HEK293T (cell line): Measurements from ENCODE around the gene PCDHGA3.
"Not testable (repeated sequence)": the region's sequence is repeated elsewhere in the genome, so short reads cannot be mapped to it uniquely, and the experiment has no call there.

Source experiments
- CTCF ChIA-PET: fragments of 350-600 bp; formaldehyde crosslinking; extraction: SDS; loops from one replicate; lab custom pipeline; 2021; ENCODE audit warnings: antibody characterized with exemption, inconsistent platforms; lab: Yijun Ruan, JAX
- POLR2A ChIA-PET: fragments of 350-600 bp; formaldehyde crosslinking; extraction: SDS; loops from one replicate; lab custom pipeline; 2020; ENCODE audit warnings: antibody characterized with exemption, inconsistent platforms; lab: Yijun Ruan, JAX
- DNase-seq: peaks from one replicate; pipeline ENCODE4 v3.0.0; 2012; ENCODE audit warnings: mixed read lengths; ENCODE audit errors: extremely low spot score
- ARNT ChIP-seq: fragments of 450-650 bp; IDR thresholded peaks from 2 replicates; pipeline ENCODE4 v1.6.1; 2017; ENCODE audit warnings: mild to moderate bottlenecking
- BHLHE40 ChIP-seq: fragments of 450-650 bp; IDR thresholded peaks from 2 replicates; pipeline ENCODE4 v1.6.1; 2016; ENCODE audit warnings: mild to moderate bottlenecking, moderate library complexity, borderline replicate concordance
- CTBP1 ChIP-seq: fragments of 450-650 bp; IDR thresholded peaks from 2 replicates; pipeline ENCODE4 v1.6.1; 2016; ENCODE audit warnings: borderline replicate concordance
- ELF4 ChIP-seq: fragments of 450-650 bp; IDR thresholded peaks from 2 replicates; pipeline ENCODE4 v1.6.1; 2017; ENCODE audit warnings: antibody characterized with exemption
- FOXA1 ChIP-seq: fragments of 450-650 bp; IDR thresholded peaks from 2 replicates; pipeline ENCODE4 v1.6.1; 2016; ENCODE audit warnings: mild to moderate bottlenecking
- FOXK2 ChIP-seq: fragments of 450-650 bp; IDR thresholded peaks from 2 replicates; pipeline ENCODE4 v1.6.1; 2016; ENCODE audit warnings: mild to moderate bottlenecking
- FOXM1 ChIP-seq: fragments of 450-650 bp; IDR thresholded peaks from 2 replicates; pipeline ENCODE4 v1.6.1; 2017; ENCODE audit warnings: mild to moderate bottlenecking, borderline replicate concordance
- HDGF ChIP-seq: fragments of 450-650 bp; IDR thresholded peaks from 2 replicates; pipeline ENCODE4 v1.6.1; 2017; ENCODE audit warnings: antibody characterized with exemption, borderline replicate concordance
- L3MBTL2 ChIP-seq: fragments of 450-650 bp; conservative IDR thresholded peaks from 2 replicates; pipeline ENCODE4 v1.6.1; 2016; ENCODE audit warnings: mild to moderate bottlenecking
- LEF1 ChIP-seq: fragments of 450-650 bp; IDR thresholded peaks from 2 replicates; pipeline ENCODE4 v1.6.1; 2017; ENCODE audit warnings: mild to moderate bottlenecking, borderline replicate concordance
- NFRKB ChIP-seq: fragments of 450-650 bp; IDR thresholded peaks from 2 replicates; pipeline ENCODE4 v1.6.1; 2016; ENCODE audit warnings: mild to moderate bottlenecking, moderate library complexity
- SP1 ChIP-seq: fragments of 450-650 bp; IDR thresholded peaks from 2 replicates; pipeline ENCODE4 v1.6.1; 2017
- SUZ12 ChIP-seq: fragments of 450-650 bp; IDR thresholded peaks from 2 replicates; pipeline ENCODE4 v1.6.1; 2016; ENCODE audit warnings: mild to moderate bottlenecking
- TARDBP ChIP-seq: fragments of 450-650 bp; IDR thresholded peaks from 2 replicates; pipeline ENCODE4 v1.6.1; 2016
- ZNF384 ChIP-seq: fragments of 450-650 bp; IDR thresholded peaks from 2 replicates; pipeline ENCODE4 v1.6.1; 2016
- TF ChIP-seq, protein P1 (sequence below): fragments of 450-650 bp; IDR thresholded peaks from 2 replicates; pipeline ENCODE4 v1.6.1; 2016

The PCDHGA3 gene

DNA sequence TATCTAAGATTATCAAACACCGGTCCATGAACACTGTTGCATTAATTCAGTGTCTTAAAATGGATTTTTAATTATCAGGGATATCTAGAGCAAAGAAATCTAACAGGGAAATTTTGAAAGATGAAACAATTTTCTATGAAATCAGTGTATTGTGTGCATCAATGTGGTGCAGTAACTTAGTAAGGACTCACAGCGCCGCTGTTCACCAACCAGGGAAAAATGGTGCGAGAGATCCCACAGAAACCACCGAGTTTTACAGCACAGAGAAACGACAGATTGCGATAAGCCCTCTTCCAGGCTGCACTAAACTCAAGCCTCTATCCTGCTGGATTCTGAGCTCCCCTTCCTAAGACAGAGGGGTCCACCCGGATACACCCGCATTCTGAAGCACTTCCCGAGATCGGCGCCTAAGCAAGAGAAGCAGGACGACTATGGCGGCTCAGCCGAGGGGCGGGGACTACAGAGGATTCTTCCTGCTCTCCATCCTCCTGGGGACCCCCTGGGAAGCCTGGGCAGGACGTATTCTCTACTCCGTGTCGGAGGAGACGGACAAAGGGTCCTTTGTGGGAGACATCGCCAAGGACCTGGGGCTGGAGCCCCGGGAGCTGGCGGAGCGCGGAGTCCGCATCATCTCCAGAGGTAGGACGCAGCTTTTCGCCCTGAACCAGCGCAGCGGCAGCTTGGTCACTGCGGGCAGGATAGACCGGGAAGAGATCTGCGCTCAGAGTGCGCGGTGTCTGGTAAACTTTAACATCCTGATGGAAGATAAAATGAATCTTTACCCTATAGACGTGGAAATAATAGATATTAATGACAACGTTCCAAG, 39.1 kb downstream of the PCDHGA3 start, which contains the start of gene PCDHGA7:
Gene PCDHGA7, plus strand, starts transcription at position 274 of the 826 bp plus-strand sequence. Its CDS starts 158 bp downstream, at position 432.
- ChIA-PET CTCF (interaction anchor here (0.9 kb wide), 1 partner anchor 8 kb away, joined by 3 read pairs; no protein-coding TSS in a partner anchor), POLR2A (no interaction called here)
- TF ChIP-seq, protein P1, sequence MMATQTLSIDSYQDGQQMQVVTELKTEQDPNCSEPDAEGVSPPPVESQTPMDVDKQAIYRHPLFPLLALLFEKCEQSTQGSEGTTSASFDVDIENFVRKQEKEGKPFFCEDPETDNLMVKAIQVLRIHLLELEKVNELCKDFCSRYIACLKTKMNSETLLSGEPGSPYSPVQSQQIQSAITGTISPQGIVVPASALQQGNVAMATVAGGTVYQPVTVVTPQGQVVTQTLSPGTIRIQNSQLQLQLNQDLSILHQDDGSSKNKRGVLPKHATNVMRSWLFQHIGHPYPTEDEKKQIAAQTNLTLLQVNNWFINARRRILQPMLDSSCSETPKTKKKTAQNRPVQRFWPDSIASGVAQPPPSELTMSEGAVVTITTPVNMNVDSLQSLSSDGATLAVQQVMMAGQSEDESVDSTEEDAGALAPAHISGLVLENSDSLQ = no peak
- TF ChIP-seq TARDBP = no peak
- TF ChIP-seq FOXM1 = no peak
- TF ChIP-seq ZNF384 = no peak
- TF ChIP-seq ELF4 = no peak
- TF ChIP-seq FOXA1 = no peak
- TF ChIP-seq NFRKB = no peak
- no peak for TF ChIP-seq HDGF
- TF ChIP-seq FOXK2 = no peak
- TF ChIP-seq LEF1 = no peak
- no peak for TF ChIP-seq BHLHE40
- TF ChIP-seq ARNT = no peak
- no peak for TF ChIP-seq SUZ12
- peak; percentile 19 for DNase-seq

DNA sequence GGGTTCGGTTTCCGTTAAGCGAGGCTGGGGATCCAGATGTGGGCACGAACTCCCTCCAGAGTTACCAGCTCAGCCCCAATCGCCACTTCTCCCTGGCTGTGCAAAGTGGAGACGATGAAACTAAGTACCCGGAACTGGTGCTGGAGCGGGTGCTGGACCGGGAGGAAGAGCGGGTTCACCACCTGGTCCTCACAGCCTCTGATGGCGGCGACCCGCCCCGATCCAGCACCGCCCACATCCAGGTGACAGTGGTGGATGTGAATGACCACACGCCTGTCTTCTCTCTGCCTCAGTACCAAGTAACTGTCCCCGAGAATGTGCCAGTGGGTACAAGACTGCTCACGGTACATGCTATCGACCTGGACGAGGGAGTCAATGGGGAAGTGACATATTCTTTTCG, 39.7 kb downstream of the PCDHGA3 start:
- DNase-seq = no peak
- CTCF ChIA-PET = no interaction called here
- TF ChIP-seq CTBP1 = no peak
- TF ChIP-seq SUZ12 = no peak
- TF ChIP-seq FOXA1 = no peak
- no peak for TF ChIP-seq SP1
- POLR2A ChIA-PET = no interaction called here

DNA sequence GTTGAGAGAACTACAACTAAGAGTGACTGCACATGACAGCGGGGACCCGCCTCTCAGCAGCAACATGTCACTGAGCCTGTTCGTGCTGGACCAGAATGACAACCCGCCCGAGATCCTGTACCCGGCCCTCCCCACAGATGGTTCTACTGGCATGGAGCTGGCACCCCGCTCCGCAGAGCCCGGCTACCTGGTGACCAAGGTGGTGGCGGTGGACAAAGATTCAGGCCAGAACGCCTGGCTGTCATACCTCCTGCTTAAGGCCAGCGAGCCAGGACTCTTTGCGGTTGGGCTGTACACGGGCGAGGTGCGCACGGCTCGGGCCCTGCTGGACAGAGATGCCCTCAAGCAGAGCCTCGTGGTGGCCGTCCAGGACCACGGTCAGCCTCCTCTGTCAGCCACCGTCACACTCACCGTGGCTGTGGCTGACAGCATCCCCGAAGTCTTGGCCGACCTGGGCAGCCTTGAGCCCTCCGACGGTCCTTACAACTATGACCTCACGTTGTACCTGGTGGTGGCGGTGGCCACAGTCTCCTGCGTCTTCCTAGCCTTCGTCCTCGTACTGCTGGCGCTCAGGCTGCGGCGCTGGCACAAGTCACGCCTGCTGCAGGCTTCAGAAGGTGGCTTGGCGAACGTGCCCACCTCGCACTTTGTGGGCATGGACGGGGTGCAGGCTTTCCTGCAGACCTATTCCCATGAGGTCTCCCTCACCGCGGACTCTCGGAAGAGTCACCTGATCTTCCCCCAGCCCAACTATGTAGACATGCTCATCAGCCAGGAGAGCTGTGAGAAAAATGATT, 41.0 kb downstream of the PCDHGA3 start:
- ChIA-PET POLR2A (no interaction called here), CTCF (no interaction called here)

DNA sequence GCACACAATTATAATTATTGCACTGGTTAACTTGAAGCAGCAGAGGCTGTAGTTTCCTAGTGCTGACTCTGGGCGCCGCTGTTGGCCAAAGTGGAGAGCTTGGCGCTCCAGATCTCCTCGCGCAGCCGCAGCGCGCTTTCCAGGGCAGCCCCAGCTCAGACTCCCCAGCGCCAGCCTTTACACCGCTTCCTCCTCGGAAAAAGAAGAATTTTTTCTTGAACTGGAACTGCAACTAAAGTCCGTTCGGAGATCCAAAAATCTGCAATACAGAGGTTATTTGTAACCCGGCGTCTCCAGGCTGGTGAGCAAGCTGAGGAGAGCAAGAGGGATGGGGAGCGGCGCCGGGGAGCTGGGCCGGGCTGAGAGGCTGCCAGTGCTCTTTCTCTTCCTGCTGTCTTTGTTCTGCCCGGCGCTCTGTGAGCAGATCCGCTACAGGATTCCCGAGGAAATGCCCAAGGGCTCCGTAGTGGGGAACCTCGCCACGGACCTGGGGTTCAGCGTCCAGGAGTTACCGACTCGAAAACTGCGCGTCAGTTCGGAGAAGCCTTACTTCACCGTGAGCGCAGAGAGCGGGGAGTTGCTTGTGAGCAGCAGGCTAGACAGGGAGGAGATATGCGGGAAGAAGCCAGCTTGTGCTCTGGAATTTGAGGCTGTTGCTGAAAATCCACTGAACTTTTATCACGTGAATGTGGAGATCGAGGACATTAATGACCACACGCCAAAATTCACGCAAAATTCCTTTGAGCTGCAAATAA, 44.1 kb downstream of the PCDHGA3 start, which contains the start of gene PCDHGB4:
Gene PCDHGB4, plus strand, starts transcription at position 142 of the 755 bp plus-strand sequence. Its CDS starts 187 bp downstream, at position 329.
- POLR2A ChIA-PET = not testable (repeated sequence)
- CTCF ChIA-PET = interaction anchor here (0.6 kb wide), 1 partner anchor 132 kb away, joined by 3 read pairs; no protein-coding TSS in a partner anchor

More for the DNA sequence above, 41.0 kb downstream of the PCDHGA3 start:
- TF ChIP-seq ARNT (no peak), CTBP1 (no peak), BHLHE40 (no peak), LEF1 (no peak), FOXK2 (no peak), SUZ12 (no peak), ZNF384 (no peak), FOXM1 (no peak), ELF4 (no peak), HDGF (no peak), FOXA1 (no peak), SP1 (no peak), NFRKB (no peak), L3MBTL2 (no peak)
- TF ChIP-seq, protein P1 = no peak
- DNase-seq = no peak

DNA sequence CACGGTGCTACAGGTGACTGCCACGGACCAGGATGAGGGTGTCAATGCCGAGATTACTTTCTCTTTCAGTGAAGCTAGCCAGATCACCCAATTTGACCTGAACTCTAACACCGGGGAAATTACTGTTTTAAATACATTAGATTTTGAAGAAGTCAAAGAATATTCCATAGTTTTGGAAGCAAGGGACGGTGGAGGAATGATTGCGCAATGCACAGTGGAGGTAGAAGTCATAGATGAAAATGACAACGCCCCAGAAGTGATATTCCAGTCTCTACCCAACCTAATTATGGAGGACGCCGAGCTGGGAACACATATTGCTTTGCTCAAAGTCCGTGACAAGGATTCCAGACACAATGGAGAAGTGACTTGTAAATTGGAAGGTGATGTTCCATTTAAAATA, 45.0 kb downstream of the PCDHGA3 start:
- CTCF ChIA-PET = no interaction called here
- POLR2A ChIA-PET = no interaction called here
- no peak for DNase-seq

More for the DNA sequence above, 44.1 kb downstream of the PCDHGA3 start, which contains the start of gene PCDHGB4:
- DNase-seq = not testable (repeated sequence)

More for the DNA sequence above, 45.0 kb downstream of the PCDHGA3 start:
- TF ChIP-seq ZNF384 (no peak), BHLHE40 (no peak), HDGF (no peak), L3MBTL2 (no peak), CTBP1 (no peak), SUZ12 (no peak), SP1 (no peak), TARDBP (no peak), ELF4 (no peak), NFRKB (no peak), ARNT (no peak), FOXK2 (no peak), FOXM1 (no peak), FOXA1 (no peak), LEF1 (no peak)
- TF ChIP-seq, protein P1 = no peak
